ENCODE measurements around the gene DLGAP3.

The DLGAP3 gene

GRCh38 chr1:34901919-34902318 is 27.5 kb downstream of the DLGAP3 start:
- no peak for DNase-seq

GRCh38 chr1:34900775-34901502 is 28.5 kb downstream of the DLGAP3 start:
- DNase-seq: no peak

GRCh38 chr1:34899906-34900305 is 29.5 kb downstream of the DLGAP3 start:
- no peak for DNase-seq

- no peak for DNase-seq
These were observed 30.0 kb downstream of the DLGAP3 start for GRCh38 chr1:34899471-34899870.

- DNase-seq: no peak
These were observed 31.1 kb downstream of the DLGAP3 start for GRCh38 chr1:34898330-34898761.

- no peak for DNase-seq
These were observed 32.8 kb downstream of the DLGAP3 start for GRCh38 chr1:34896612-34897011.

- no peak for DNase-seq
These were observed 39.7 kb downstream of the DLGAP3 start for GRCh38 chr1:34889705-34890104.

GRCh38 chr1:34887593-34887992 is 41.9 kb downstream of the DLGAP3 start:
- no peak for DNase-seq

GRCh38 chr1:34885405-34886247 is 43.8 kb downstream of the DLGAP3 start:
- DNase-seq: no peak

- no peak for DNase-seq
These were observed 44.5 kb downstream of the DLGAP3 start for GRCh38 chr1:34884961-34885360.

- no peak for DNase-seq
These were observed 44.9 kb downstream of the DLGAP3 start for GRCh38 chr1:34884536-34884935.

- DNase-seq: no peak
These were observed 50.2 kb downstream of the DLGAP3 start for GRCh38 chr1:34879230-34879629.

GRCh38 chr1:34876406-34876805 is 53.0 kb downstream of the DLGAP3 start:
- no peak for DNase-seq

GRCh38 chr1:34874296-34874952 is 55.0 kb downstream of the DLGAP3 start:
- no peak for DNase-seq

GRCh38 chr1:34872133-34872503 is 57.3 kb downstream of the DLGAP3 start:
- DNase-seq: no peak

- DNase-seq: no peak
These were observed 57.9 kb downstream of the DLGAP3 start for GRCh38 chr1:34871443-34872132.

GRCh38 chr1:34870395-34870794 is 59.1 kb downstream of the DLGAP3 start:
- no peak for DNase-seq

GRCh38 chr1:34869760-34870159 is 59.7 kb downstream of the DLGAP3 start:
- DNase-seq: no peak

- no peak for DNase-seq
These were observed 61.0 kb downstream of the DLGAP3 start for GRCh38 chr1:34868230-34869049.

GRCh38 chr1:34867415-34867814 is 62.0 kb downstream of the DLGAP3 start:
- DNase-seq: no peak

- DNase-seq: no peak
These were observed 62.7 kb downstream of the DLGAP3 start for GRCh38 chr1:34866762-34867109.

All from OCI-M1 (cell line).